Measurements from ENCODE around the gene RCOR1.
"Not testable (repeated sequence)": the region's sequence is repeated elsewhere in the genome, so short reads cannot be mapped to it uniquely, and the experiment has no call there.

RCOR1 gene

DNA sequence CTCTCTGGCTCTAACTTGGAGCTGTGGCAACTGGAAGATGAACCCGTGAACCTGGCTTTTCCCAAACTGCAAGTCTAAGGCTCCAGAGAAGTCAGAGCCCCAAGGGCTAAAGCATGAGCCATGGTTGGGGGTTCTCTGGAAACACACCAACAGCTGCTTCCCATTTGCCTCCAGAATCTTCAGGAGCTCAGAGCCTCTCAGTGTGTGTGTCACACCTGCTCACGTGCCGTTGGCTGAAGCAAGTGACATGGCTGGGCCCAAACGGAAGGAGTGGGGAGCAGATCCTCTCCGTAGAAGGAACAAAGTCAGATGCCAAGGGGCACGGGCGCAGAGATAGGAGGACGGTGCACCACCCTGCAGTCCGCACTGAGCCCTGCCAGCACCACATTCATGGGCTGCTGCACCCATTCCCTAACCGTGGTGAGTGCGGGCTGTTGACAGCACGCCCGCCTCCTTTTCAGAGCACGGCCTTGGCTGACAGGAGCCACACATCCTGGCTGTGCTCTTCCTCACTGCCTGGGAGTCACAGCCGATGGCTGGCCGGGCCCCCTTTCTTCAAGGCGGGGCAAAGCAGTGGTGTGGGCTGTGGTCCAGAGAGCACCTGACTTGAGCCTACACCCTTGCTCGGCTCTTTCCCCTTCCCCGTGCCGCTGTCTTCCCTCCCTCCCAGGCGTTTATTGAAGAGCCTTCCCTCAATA is 168.2 kb downstream of the RCOR1 start:
- FAIRE-seq, result no peak
- DNase-seq (ENCODE audit: insufficient read length, low spot score), result no peak
- TF ChIP-seq, protein P1, sequence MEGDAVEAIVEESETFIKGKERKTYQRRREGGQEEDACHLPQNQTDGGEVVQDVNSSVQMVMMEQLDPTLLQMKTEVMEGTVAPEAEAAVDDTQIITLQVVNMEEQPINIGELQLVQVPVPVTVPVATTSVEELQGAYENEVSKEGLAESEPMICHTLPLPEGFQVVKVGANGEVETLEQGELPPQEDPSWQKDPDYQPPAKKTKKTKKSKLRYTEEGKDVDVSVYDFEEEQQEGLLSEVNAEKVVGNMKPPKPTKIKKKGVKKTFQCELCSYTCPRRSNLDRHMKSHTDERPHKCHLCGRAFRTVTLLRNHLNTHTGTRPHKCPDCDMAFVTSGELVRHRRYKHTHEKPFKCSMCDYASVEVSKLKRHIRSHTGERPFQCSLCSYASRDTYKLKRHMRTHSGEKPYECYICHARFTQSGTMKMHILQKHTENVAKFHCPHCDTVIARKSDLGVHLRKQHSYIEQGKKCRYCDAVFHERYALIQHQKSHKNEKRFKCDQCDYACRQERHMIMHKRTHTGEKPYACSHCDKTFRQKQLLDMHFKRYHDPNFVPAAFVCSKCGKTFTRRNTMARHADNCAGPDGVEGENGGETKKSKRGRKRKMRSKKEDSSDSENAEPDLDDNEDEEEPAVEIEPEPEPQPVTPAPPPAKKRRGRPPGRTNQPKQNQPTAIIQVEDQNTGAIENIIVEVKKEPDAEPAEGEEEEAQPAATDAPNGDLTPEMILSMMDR (IDR thresholded peaks at IDR 0.05; ENCODE audit: insufficient read depth, missing control alignments), result no peak

DNA sequence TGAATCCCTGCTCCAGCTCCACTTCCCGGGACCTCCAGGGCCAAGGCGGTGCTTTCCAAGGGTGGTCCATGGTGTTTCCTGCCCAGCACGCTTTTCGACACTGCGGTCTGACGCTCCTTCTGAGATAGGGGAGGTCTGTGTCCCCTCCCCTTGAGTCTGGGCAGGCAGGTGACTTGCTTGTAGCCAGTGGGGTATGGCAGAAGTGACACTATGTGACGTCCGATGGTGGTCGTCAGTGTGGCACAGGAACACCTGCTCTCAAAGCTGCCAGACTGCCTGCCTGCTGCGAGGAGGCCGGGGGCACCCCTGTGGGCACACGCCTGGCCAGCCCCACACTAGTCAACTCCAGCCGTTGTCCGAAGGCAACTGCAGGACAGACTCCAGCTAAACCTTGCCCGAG is 168.8 kb downstream of the RCOR1 start:
- TF ChIP-seq, protein P1 (IDR thresholded peaks at IDR 0.05; ENCODE audit: insufficient read depth, missing control alignments), result no peak
- DNase-seq (ENCODE audit: insufficient read length, low spot score), result no peak
- no peak for FAIRE-seq

DNA sequence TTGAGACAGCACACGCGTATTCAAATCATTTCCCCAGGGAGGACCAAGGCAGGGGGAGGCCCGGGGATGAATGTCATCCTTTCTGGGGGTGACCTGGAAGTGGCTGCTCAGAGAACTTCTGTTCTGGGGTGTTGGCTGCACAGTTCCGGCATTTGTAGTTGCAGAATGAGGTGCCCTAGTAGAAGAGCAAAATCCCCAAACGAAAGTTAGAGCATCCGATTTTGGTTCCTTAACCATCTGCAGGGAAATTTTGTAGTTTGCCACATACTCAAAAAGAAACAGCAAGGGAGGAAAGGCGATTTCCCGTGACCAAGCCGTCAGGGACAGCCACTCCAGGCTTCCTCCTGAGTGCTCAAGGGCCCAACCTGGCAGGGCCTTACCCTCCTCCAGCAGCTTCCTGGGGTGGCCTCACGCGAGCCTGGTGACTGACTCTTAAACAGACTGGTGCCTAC is 171.8 kb downstream of the RCOR1 start:
- no peak for DNase-seq (ENCODE audit: insufficient read length, low spot score)

DNA sequence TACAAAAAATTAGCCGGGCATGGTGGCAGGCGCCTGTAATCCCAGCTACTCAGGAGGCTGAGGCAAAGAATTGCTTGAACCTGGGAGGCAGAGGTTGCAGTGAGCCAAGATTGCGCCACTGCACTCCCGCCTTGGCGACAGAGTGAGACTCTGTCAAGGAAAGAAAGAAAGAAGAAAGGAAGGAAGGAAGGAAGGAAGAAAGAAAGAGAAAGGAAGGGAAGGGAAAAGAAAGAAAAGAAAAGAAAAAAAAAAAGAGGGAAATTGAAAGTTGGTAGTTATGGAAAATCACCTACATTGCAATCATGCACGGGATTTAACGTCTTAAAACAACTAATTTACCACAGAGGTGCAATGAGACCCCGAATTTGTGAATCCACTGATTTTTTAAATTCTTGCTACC is 173.3 kb downstream of the RCOR1 start:
- not testable (repeated sequence) for FAIRE-seq; DNase-seq (ENCODE audit: insufficient read length, low spot score)

More for the DNA sequence above, 171.8 kb downstream of the RCOR1 start:
- FAIRE-seq, result no peak
- TF ChIP-seq, protein P1 (IDR thresholded peaks at IDR 0.05; ENCODE audit: insufficient read depth, missing control alignments), result no peak

DNA sequence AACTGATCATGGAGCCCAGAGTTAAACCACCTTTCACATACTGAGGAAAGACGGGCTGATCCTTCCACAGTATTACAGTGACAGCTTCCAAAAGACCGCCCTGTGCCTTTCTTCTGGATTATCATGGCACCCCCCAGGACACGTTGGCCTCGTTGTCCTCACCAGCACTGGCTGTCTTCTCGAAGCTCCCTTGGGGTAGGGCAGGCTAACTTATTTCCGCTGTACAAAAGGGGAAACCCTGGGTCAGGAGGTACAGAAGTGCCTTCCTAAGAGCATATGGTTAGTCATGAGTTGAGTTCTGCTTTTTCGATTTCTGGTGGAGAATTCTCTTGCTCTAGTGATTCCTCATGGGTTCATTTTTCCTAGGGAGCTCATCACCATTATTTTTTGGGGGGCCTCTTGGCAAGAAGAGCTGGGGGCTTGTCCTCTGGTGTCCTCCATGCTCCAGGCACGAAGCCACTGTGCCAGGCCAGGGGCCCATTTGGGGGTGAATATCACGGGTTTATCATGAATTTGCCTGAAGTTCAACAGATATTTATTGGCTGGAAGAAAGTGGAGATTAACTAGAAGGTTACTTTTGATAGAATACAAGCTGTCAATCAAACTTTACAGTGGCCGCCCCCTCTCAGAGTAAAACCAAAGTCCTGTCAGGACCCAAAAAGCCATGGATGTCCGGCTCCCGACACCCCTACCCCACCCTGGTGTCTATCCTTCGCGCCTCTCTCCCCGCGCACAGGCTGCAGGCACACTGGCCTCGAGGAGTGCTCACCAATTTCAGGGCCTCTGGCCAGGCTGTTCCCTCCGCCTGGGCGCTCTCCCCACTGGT is 176.0 kb downstream of the RCOR1 start:
- no peak for DNase-seq (ENCODE audit: insufficient read length, low spot score)
- TF ChIP-seq, protein P1 (IDR thresholded peaks at IDR 0.05; ENCODE audit: insufficient read depth, missing control alignments), result no peak
- FAIRE-seq, result no peak

DNA sequence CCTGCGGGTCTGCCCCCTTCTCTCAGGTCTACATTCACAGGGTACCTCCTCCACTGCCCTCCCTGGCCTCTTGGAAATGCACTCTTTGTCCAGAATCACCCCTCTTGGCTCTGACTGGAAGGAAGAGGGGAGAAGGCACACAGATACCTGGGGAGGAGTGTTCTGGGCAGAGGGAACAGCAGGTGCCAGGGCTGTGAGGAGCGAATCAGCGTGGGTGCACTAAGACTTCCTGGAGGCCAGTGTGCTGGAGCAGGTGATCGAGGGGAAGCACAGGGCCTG is 176.5 kb downstream of the RCOR1 start:
- TF ChIP-seq, protein P1 (IDR thresholded peaks at IDR 0.05; ENCODE audit: insufficient read depth, missing control alignments), result no peak
- FAIRE-seq (no peak), DNase-seq (ENCODE audit: insufficient read length, low spot score) (no peak)

DNA sequence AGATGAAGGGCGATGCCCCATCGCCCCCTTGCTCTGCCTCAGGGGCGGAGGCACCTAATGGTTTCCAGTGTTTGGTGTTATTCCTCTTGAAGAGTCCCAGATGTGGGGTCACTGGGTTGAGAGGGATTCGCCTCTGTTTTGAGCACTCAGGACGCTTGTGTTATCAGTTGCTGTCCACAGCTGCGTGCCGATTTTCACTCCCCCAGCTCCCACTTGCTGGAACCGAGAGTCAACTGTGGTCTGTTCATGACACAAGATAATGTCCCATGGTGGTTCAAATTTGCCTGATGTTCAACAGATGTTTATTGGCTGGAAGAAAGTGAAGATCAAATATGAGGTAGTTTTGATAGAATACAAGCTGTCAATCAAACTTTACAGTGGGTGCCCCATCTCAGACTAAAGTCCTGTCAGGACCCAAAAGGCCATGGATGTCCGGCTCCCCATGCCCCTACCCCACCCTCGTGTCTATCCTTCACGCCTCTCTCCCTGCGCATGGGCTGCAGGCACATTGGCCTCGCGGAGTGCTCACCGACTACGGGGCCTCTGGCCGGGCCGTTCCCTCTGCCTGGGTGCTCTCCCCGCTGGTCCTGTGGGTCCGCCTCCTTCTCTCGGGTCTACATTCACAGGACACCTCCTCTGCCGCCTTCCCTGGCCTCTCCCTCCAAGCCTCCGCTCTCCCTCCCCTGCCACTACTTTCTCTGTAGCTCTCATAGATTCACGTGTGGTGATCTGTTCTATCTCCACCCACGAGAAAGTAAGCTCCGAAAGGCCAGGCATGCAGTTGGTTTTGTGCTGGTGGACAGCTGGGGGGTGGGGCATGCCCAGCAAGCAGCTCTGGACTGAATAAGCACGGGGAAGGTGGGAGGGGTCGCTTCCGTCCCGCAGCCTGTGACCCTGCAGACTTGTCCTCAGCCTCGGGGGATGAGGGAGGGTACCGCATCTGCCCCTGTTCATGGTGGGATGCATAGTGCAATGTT is 178.0 kb downstream of the RCOR1 start:
- FAIRE-seq (no peak), DNase-seq (ENCODE audit: insufficient read length, low spot score) (no peak)
- TF ChIP-seq, protein P1 (IDR thresholded peaks at IDR 0.05; ENCODE audit: insufficient read depth, missing control alignments), result no peak
